GM23338 (cell line): Measurements from ENCODE around the gene VILL. TPM values are rescaled to one million over a fixed set of nuclear protein-coding genes. Genes with fewer than 3 reads are reported as not detected.

Experiments used
- ATAC-seq: fragments of 200-7000 bp; cut with Tn5 transposase; 3 replicates; pipeline ENCODE4 v1.9.1; 2020
- DNase-seq: peaks from one replicate; pipeline ENCODE4 v3.0.0-alpha.2; 2015; ENCODE audit warnings: low spot score
- H2AFZ ChIP-seq: fragments of 200-600 bp; sonication (generic); 2 replicates; pipeline ENCODE4 v1.8.0; 2016; ENCODE audit warnings: antibody characterized with exemption, mild to moderate bottlenecking, moderate library complexity
- H3F3A ChIP-seq: fragments of 200-600 bp; sonication (generic); replicated peaks from 2 replicates; pipeline ENCODE4 v1.8.0; 2017; ENCODE audit warnings: antibody characterized with exemption, mixed run types, low read depth
- H3K27ac ChIP-seq: fragments of 200-600 bp; sonication (generic); 2 replicates; pipeline ENCODE4 v1.6.1; 2016; ENCODE audit warnings: low read depth
- H3K27me3 ChIP-seq: fragments of 200-600 bp; sonication (generic); 2 replicates; pipeline ENCODE4 v1.8.0; 2016; ENCODE audit warnings: mild to moderate bottlenecking, mixed run types, moderate library complexity; ENCODE audit not compliant: insufficient read depth
- H3K36me3 ChIP-seq: fragments of 200-600 bp; sonication (generic); 2 replicates; pipeline ENCODE4 v1.8.0; 2016; ENCODE audit warnings: mild to moderate bottlenecking; ENCODE audit not compliant: insufficient read depth
- H3K4me1 ChIP-seq: fragments of 200-600 bp; sonication (generic); 2 replicates; pipeline ENCODE4 v1.8.0; 2016; ENCODE audit warnings: mild to moderate bottlenecking, moderate library complexity; ENCODE audit not compliant: insufficient read depth
- H3K4me2 ChIP-seq: fragments of 200-600 bp; sonication (generic); 2 replicates; pipeline ENCODE4 v1.7.1; 2017; ENCODE audit warnings: mixed run types
- H3K4me3 ChIP-seq: fragments of 200-600 bp; sonication (generic); 2 replicates; pipeline ENCODE4 v1.6.1; 2016; ENCODE audit warnings: mixed run types
- H3K79me2 ChIP-seq: fragments of 200-600 bp; sonication (generic); replicated peaks from 2 replicates; pipeline ENCODE4 v1.8.0; 2017; ENCODE audit warnings: mild to moderate bottlenecking; ENCODE audit not compliant: insufficient read depth
- H3K9me2 ChIP-seq: fragments of 200-600 bp; sonication (generic); 2 replicates; pipeline ENCODE4 v1.8.0; 2017; ENCODE audit not compliant: insufficient read depth
- H4K20me1 ChIP-seq: fragments of 200-600 bp; sonication (generic); replicated peaks from 2 replicates; pipeline ENCODE4 v1.8.0; 2017; ENCODE audit warnings: mild to moderate bottlenecking; ENCODE audit not compliant: insufficient read depth
- H3K27ac Mint-ChIP-seq: 2 replicates; pipeline ENCODE4 v1.8.0; 2020; ENCODE audit warnings: inconsistent platforms, mild to moderate bottlenecking, moderate library complexity, mixed read lengths
- H3K27me3 Mint-ChIP-seq: 3 replicates; pipeline ENCODE4 v1.8.0; 2022; ENCODE audit warnings: low read depth, mild to moderate bottlenecking, moderate library complexity, mixed read lengths, inconsistent platforms; ENCODE audit not compliant: insufficient read depth, poor library complexity
- H3K36me3 Mint-ChIP-seq: 3 replicates; pipeline ENCODE4 v1.8.0; 2021; ENCODE audit warnings: low read depth, mild to moderate bottlenecking, inconsistent platforms, moderate library complexity, mixed read lengths
- H3K4me1 Mint-ChIP-seq: 3 replicates; pipeline ENCODE4 v1.8.0; 2020; ENCODE audit warnings: mild to moderate bottlenecking, inconsistent platforms, mixed read lengths
- H3K4me3 Mint-ChIP-seq: 3 replicates; pipeline ENCODE4 v1.8.0; 2021; ENCODE audit warnings: moderate library complexity, mild to moderate bottlenecking, inconsistent platforms, mixed read lengths
- H3K9me3 Mint-ChIP-seq: 3 replicates; pipeline ENCODE4 v1.8.0; 2020; ENCODE audit warnings: moderate library complexity, mild to moderate bottlenecking, inconsistent platforms, mixed read lengths
- CTCF ChIP-seq, 2 experiments: fragments of 200-600 bp in 1 of 2; sonication (generic) in 1 of 2; conservative IDR thresholded peaks; 2 replicates each; pipeline versions ENCODE4 v1.5.1 to v1.6.1; 2016 to 2017; ENCODE audit warnings: antibody characterized with exemption in 2 of 2, low read depth in 2 of 2, mild to moderate bottlenecking in 2 of 2, moderate library complexity in 1 of 2
- ETS1 ChIP-seq: IDR thresholded peaks from 2 replicates; pipeline ENCODE4 v1.6.1; 2016; ENCODE audit warnings: antibody characterized with exemption
- STAT1 ChIP-seq: IDR thresholded peaks from one replicate; pipeline ENCODE4 v1.6.1; 2016; ENCODE audit warnings: antibody characterized with exemption; ENCODE audit not compliant: unreplicated experiment
- polyA plus RNA-seq: library from polyadenylated mRNA; unstranded; fragments of >200 nt; fragmentation: Nextera tagmentation; extraction: Ambion mirVana; gene quantifications from 2 replicates; pipeline ENCODE4 v1.2.1, GENCODE V29; 2016
- total RNA-seq: library from RNA; depleted of rRNA; stranded (reverse); fragments of >200 nt; shearing (Covaris generic); gene quantifications from 2 replicates; pipeline ENCODE4 v1.2.3, GENCODE V29; 2014
- TF ChIP-seq, protein P1 (sequence below): IDR thresholded peaks from one replicate; pipeline ENCODE4 v1.6.1; 2018; ENCODE audit warnings: antibody characterized with exemption; ENCODE audit not compliant: unreplicated experiment

VILL gene
- total and polyA plus RNA-seq, 2 experiments from 2014 or later: 2.7 to 9.8 TPM

DNA sequence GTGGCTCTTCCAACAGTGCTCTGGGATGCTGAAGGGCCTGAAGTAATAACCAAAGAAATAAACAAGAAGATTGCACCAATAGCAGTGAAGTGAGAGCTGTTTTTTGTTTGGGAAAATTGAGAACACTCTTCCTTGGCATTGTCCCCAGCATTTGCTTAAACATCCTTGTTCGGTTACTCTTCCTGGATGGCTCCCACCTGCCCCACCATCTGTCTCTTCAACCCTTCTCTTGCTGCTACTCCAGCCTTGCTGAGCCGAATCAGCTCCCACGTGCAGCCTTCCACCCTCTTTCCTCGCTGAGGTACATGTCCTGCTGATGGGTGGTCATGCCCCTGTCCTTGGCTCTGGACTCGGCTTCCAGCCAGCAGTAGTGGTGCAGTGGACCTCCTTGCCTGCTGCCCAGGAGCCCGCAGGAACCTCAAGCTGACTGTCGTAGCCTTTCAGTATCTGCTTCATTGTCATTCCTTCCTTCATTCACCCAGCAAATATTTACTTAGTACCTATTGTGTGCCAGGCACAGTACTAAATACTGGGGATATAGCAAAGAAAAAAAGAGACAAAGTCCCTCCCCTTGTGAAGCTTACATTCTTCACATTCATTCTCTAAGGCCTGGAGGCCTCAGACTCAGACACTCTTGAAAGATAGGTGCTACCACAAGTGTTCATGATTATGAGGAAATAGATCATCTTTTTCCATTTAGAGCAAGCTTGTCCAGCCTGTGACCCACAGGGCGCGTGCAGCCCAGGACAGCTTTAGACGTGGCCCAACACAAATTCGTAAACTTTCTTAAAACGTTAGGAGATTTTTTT lies 17.1 kb upstream of the VILL start (continued):
- no peak for TF ChIP-seq CTCF (conservative IDR thresholded peaks at IDR 0.05; ENCODE audit: low read depth in 2 of 2)
- no peak for TF ChIP-seq ETS1
- TF ChIP-seq STAT1: no peak

GRCh38 chr3:37974121-37975083 lies 16.2 kb upstream of the VILL start:
- TF ChIP-seq, protein P1, sequence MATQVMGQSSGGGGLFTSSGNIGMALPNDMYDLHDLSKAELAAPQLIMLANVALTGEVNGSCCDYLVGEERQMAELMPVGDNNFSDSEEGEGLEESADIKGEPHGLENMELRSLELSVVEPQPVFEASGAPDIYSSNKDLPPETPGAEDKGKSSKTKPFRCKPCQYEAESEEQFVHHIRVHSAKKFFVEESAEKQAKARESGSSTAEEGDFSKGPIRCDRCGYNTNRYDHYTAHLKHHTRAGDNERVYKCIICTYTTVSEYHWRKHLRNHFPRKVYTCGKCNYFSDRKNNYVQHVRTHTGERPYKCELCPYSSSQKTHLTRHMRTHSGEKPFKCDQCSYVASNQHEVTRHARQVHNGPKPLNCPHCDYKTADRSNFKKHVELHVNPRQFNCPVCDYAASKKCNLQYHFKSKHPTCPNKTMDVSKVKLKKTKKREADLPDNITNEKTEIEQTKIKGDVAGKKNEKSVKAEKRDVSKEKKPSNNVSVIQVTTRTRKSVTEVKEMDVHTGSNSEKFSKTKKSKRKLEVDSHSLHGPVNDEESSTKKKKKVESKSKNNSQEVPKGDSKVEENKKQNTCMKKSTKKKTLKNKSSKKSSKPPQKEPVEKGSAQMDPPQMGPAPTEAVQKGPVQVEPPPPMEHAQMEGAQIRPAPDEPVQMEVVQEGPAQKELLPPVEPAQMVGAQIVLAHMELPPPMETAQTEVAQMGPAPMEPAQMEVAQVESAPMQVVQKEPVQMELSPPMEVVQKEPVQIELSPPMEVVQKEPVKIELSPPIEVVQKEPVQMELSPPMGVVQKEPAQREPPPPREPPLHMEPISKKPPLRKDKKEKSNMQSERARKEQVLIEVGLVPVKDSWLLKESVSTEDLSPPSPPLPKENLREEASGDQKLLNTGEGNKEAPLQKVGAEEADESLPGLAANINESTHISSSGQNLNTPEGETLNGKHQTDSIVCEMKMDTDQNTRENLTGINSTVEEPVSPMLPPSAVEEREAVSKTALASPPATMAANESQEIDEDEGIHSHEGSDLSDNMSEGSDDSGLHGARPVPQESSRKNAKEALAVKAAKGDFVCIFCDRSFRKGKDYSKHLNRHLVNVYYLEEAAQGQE: no peak
- TF ChIP-seq CTCF (conservative IDR thresholded peaks at IDR 0.05; ENCODE audit: low read depth in 2 of 2): peak; percentile 85 to 95
- Mint-ChIP-seq H3K4me1 (peaks cover 19% of the 10 kb centered on the region), H3K27ac (no peak overlapping the region; the same call in 1 of the 2 replicates), H3K4me3 (no peak overlapping the region), H3K36me3 (peaks cover 15% of the 10 kb centered on the region), H3K27me3 (peaks cover 2% of the 10 kb centered on the region), H3K9me3 (no peaks in the 10 kb centered on the region)
- ATAC-seq: peak; percentile 98
- no peaks in the 10 kb centered on the region for H3K9me2 ChIP-seq
- H3K27me3 ChIP-seq: no peaks in the 10 kb centered on the region
- no peak overlapping the region for H3K4me2 ChIP-seq
- no peaks in the 10 kb centered on the region for H3F3A ChIP-seq
- H3K4me3 ChIP-seq: no peak overlapping the region
- no peaks in the 10 kb centered on the region for H3K4me1 ChIP-seq
- peak; percentile 90 for DNase-seq
- no peaks in the 10 kb centered on the region for H3K79me2 ChIP-seq
- H3K36me3 ChIP-seq: peaks cover 11% of the 10 kb centered on the region; the same call in 1 of the 2 replicates
- peak overlapping the region; percentile 56; the same call in 1 of the 2 replicates for H3K27ac ChIP-seq
- peaks cover 2% of the 10 kb centered on the region; the same call in 1 of the 2 replicates for H4K20me1 ChIP-seq
- H2AFZ ChIP-seq: no peak overlapping the region
